Heart right ventricle (tissue), 16 donors: Measurements from ENCODE around the gene CELF4. TPM values are rescaled to one million over a fixed set of nuclear protein-coding genes. Genes with fewer than 3 reads are reported as not detected.

ENCODE experiments used
- ATAC-seq, 8 donors: fragments of 200-7000 bp; cut with Tn5 transposase; one replicate each; pipeline ENCODE4 v1.9.1; 2020; ENCODE audit warnings: mild to moderate bottlenecking in 8 of 8, moderate library complexity in 8 of 8, moderate number of reproducible peaks in 1 of 8
- DNase-seq, 2 donors: peaks; one replicate each; pipeline ENCODE4 v3.0.0-alpha.2; 2020
- H3K27ac ChIP-seq, 10 donors: fragments of 200-600 bp; sonication (generic) in 2 of 10; one replicate each; pipeline versions ENCODE4 v1.5.0 to v1.8.0; 2020 to 2022; ENCODE audit warnings: mild to moderate bottlenecking in 3 of 10
- H3K27me3 ChIP-seq, 7 donors: fragments of 200-600 bp; one replicate each; pipeline ENCODE4 v1.8.0; 2021 to 2022; ENCODE audit warnings: mild to moderate bottlenecking in 2 of 7
- H3K36me3 ChIP-seq, 9 donors: fragments of 200-600 bp; sonication (generic) in 1 of 9; one replicate each; pipeline versions ENCODE4 v1.5.0 to v1.8.0; 2020 to 2022; ENCODE audit warnings: mild to moderate bottlenecking in 2 of 9
- H3K4me1 ChIP-seq, 9 donors: fragments of 200-600 bp; sonication (generic) in 1 of 9; one replicate each; pipeline versions ENCODE4 v1.5.0 to v1.8.0; 2020 to 2022; ENCODE audit warnings: mild to moderate bottlenecking in 4 of 9
- H3K4me3 ChIP-seq, 10 donors: fragments of 200-600 bp; sonication (generic) in 2 of 10; one replicate each; pipeline versions ENCODE4 v1.5.0 to v1.8.0; 2020 to 2022; ENCODE audit warnings: mild to moderate bottlenecking in 7 of 10, moderate library complexity in 2 of 10
- H3K9me3 ChIP-seq, 11 donors: fragments of 200-600 bp in 10 of 11; sonication (generic) in 2 of 11; one replicate each; pipeline versions ENCODE4 v1.5.0 to v1.8.0; 2013 to 2022; ENCODE audit warnings: mild to moderate bottlenecking in 2 of 11, control low read depth in 1 of 11, moderate library complexity in 1 of 11
- CTCF ChIP-seq, 9 donors: fragments of 200-600 bp; sonication (generic) in 2 of 9; IDR thresholded peaks; one replicate each; pipeline versions ENCODE4 v1.5.0 to v1.8.0; 2021 to 2022; ENCODE audit warnings: antibody characterized with exemption in 9 of 9, mild to moderate bottlenecking in 5 of 9, moderate library complexity in 1 of 9
- WGBS, 2 donors: extraction: QIAGEN DNeasy Blood & Tissue Kit; methylation state at CpG; one replicate each; pipeline ENCODE4 v1.1.7; 2013; ENCODE audit warnings: inconsistent platforms in 1 of 2; 5-methylcytosine and 5-hydroxymethylcytosine counted together
- intact Hi-C, 10 donors: fragments of 100-400 bp; cut with DNase I; formaldehyde crosslinking; loops; one replicate each; pipeline versions ENCODE4 v1.11.1 to v1.14.2; 2022
- polyA plus RNA-seq, 2 donors: library from polyadenylated mRNA; stranded (reverse); fragments of 200-250 nt; gene quantifications; one replicate each; pipeline ENCODE4 v1.2.3, GENCODE V29; 2013
- total RNA-seq, 10 donors: library from RNA; stranded (reverse); fragmentation: NEBNext Ultra II Directional in 3 of 10; extraction: Animal tissue kit (Norgen Biotek cat#: 25700) in 3 of 10; gene quantifications; one replicate each; pipeline versions ENCODE4 v1.2.1 to v1.2.4, GENCODE V29; 2021 to 2023
- donor health status: Arrhythmogenic right ventricular cardiomyopathy.
- donor health status: ischemic (EF 13 %, LVEDD 7.1; RV severe dilation, severe dysfunction).
- donor health status: healthy with polysubstance abuse.
- donor health status: DM: no; HTN: yes; CAD: no.
- donor health status: DM: no; HTN: no; CAD: no.
- donor health status: ischemic (EF 25% LVEDD 6.9; RV normal size, moderate dysfunction).
- donor health status: ischemic (EF 25% LVEDD 5.7; RV mildly dilated, moderate dysfunction).
- donor health status: healthy.
- donor health status: DM: yes; HTN: yes; CAD: no.
- donor health status: Ischemic cardiomyopathy.
- donor health status: ischemic (EF 35%, LVEDD 5.7; RV mildly dilated, moderate dysfunction).
- donor health status: nonischemic (EF 11% LVEDD 7.7; RV severe dilation, severe dysfunction).
- donor health status: DM: yes; HTN: yes; CAD: no.
- donor health status: PGD.
- donor health status: ischemic (EF 29% LVEDD 5.4; RV normal size, mild dysfunction).
- donor health status: nonischemic (EF 23%, LVEDD 6.1; RV moderate dilation, normal function).

The CELF4 gene
- total and polyA plus RNA-seq, 12 donors, result 0.07 to 1.2 (median 0.31) TPM; not detected in 1

GRCh38 chr18:37425222-37425621 is 140.4 kb downstream of the CELF4 start:
- DNase-seq, result no peak
- intact Hi-C loops, result no loop called here
- 72 to 76% methylated on average over 6 of the region's 6 CpGs for WGBS, 2 donors
- Histone ChIP-seq H3K4me1 (no peaks in the 10 kb centered on the region), H3K27ac (no peak overlapping the region), H3K27me3 (peaks cover 0 to 7% (median 0%) of the 10 kb centered on the region in 7 donors), H3K4me3 (no peak overlapping the region), H3K9me3 (no peaks in the 10 kb centered on the region), H3K36me3 (no peaks in the 10 kb centered on the region)
- no peak for TF ChIP-seq CTCF (IDR thresholded peaks at IDR 0.05)
- no peak for ATAC-seq

- Histone ChIP-seq H3K27me3 (peaks cover 0 to 11% (median 0%) of the 10 kb centered on the region in 7 donors), H3K4me3 (no peak overlapping the region), H3K36me3 (no peaks in the 10 kb centered on the region), H3K4me1 (no peaks in the 10 kb centered on the region), H3K9me3 (no peaks in the 10 kb centered on the region), H3K27ac (no peak overlapping the region)
- ATAC-seq (no peak), DNase-seq (no peak)
- 88 to 90% methylated on average over 4 of the region's 4 CpGs for WGBS, 2 donors
- TF ChIP-seq CTCF (IDR thresholded peaks at IDR 0.05), result no peak
- intact Hi-C loops, result no loop called here
Observed at GRCh38 chr18:37424507-37424906, 141.1 kb downstream of the CELF4 start.

- TF ChIP-seq CTCF (IDR thresholded peaks at IDR 0.05), result no peak
- 75 to 76% methylated on average over 6 of the region's 6 CpGs for WGBS, 2 donors
- peaks cover 0 to 13% (median 0%) of the 10 kb centered on the region in 7 donors for H3K27me3 ChIP-seq
- no peak overlapping the region for H3K27ac ChIP-seq
- intact Hi-C loops, result no loop called here
- no peak overlapping the region for H3K4me3 ChIP-seq
- DNase-seq, result no peak
- H3K9me3 ChIP-seq, result no peaks in the 10 kb centered on the region
- H3K4me1 ChIP-seq, result no peaks in the 10 kb centered on the region
- H3K36me3 ChIP-seq, result no peaks in the 10 kb centered on the region
- no peak for ATAC-seq
Observed at GRCh38 chr18:37422596-37422995, 143.0 kb downstream of the CELF4 start.

GRCh38 chr18:37422116-37422515 is 143.5 kb downstream of the CELF4 start:
- TF ChIP-seq CTCF (IDR thresholded peaks at IDR 0.05), result no peak
- intact Hi-C loops, result no loop called here
- DNase-seq (no peak), ATAC-seq (no peak)
- Histone ChIP-seq H3K27ac (no peak overlapping the region), H3K27me3 (peaks cover 0 to 13% (median 0%) of the 10 kb centered on the region in 7 donors), H3K9me3 (no peaks in the 10 kb centered on the region), H3K36me3 (no peaks in the 10 kb centered on the region), H3K4me3 (no peak overlapping the region), H3K4me1 (no peaks in the 10 kb centered on the region)
- WGBS, 2 donors, result 68 to 72% methylated on average over 2 of the region's 2 CpGs
